Thymus (tissue), 14 donors: ENCODE data around the gene SLC35E1. TPM values are rescaled to one million over a fixed set of nuclear protein-coding genes. Genes with fewer than 3 reads are reported as not detected.
A peak's percentile ranks its signal among the peaks of the same experiment; 100 is the strongest.

Experiments
- DNase-seq, 9 donors: peaks; one replicate each; pipeline ENCODE4 v3.0.0-alpha.2; 2013; ENCODE audit warnings: low spot score in 9 of 9, low read depth in 6 of 9, missing footprints in 1 of 9
- H3K27ac ChIP-seq, 2 donors: one replicate each; pipeline ENCODE4 v1.5.1; 2013; ENCODE audit warnings: control low read depth in 1 of 2, low read depth in 1 of 2, low read length in 1 of 2, mild to moderate bottlenecking in 1 of 2, moderate library complexity in 1 of 2
- H3K27me3 ChIP-seq, 2 donors: one replicate each; pipeline ENCODE4 v1.5.1; 2013; ENCODE audit warnings: low read length in 1 of 2; ENCODE audit not compliant: control insufficient read depth in 2 of 2, insufficient read depth in 1 of 2
- H3K36me3 ChIP-seq, 2 donors: one replicate each; pipeline ENCODE4 v1.5.1; 2013; ENCODE audit warnings: low read length in 1 of 2, mild to moderate bottlenecking in 1 of 2, moderate library complexity in 1 of 2; ENCODE audit not compliant: control insufficient read depth in 2 of 2, insufficient read depth in 2 of 2
- H3K4me1 ChIP-seq, 2 donors: one replicate each; pipeline ENCODE4 v1.5.1; 2013; ENCODE audit warnings: low read length in 2 of 2; ENCODE audit not compliant: control insufficient read depth in 2 of 2, insufficient read depth in 2 of 2
- H3K4me3 ChIP-seq, 2 donors: one replicate each; pipeline ENCODE4 v1.5.1; 2013; ENCODE audit warnings: low read length in 2 of 2, control low read depth in 1 of 2, mild to moderate bottlenecking in 1 of 2
- H3K9me3 ChIP-seq, 2 donors: one replicate each; pipeline ENCODE4 v1.5.1; 2013; ENCODE audit warnings: low read length in 1 of 2, mild to moderate bottlenecking in 1 of 2; ENCODE audit not compliant: control insufficient read depth in 2 of 2, insufficient read depth in 1 of 2
- WGBS: extraction: QIAGEN DNeasy Blood & Tissue Kit; methylation state at CpG from one replicate; pipeline ENCODE4 v1.1.7; 2013; 5-methylcytosine and 5-hydroxymethylcytosine counted together
- long read RNA-seq, 10 donors: transcript quantifications; one replicate each; lab custom pipeline, GENCODE V29; 2026
- polyA plus RNA-seq: library from polyadenylated mRNA; stranded (reverse); fragments of 200-250 nt; gene quantifications from one replicate; pipeline ENCODE4 v1.2.3, GENCODE V29; 2013
- total RNA-seq: library from RNA; stranded (reverse); fragments of 120-200 nt; gene quantifications from one replicate; pipeline ENCODE4 v1.2.4, GENCODE V29; 2013
- donor health status: healthy.

The SLC35E1 gene
- total RNA-seq = 13.1 TPM
- 31.3 TPM for polyA plus RNA-seq
- long read RNA-seq, donor 1 = 0 reads
- long read RNA-seq, donor 2, full-length matches to known transcripts = 19 of 43 reads
- long read RNA-seq, donor 2, partial matches to known transcripts = 24 of 43 reads
- long read RNA-seq, donor 2, other reads (novel, unspliced or antisense) = 0 of 43 reads
- long read RNA-seq, donor 3, full-length matches to known transcripts = 11 of 11 reads
- long read RNA-seq, donor 3, partial matches to known transcripts = 0 of 11 reads
- long read RNA-seq, donor 3, other reads (novel, unspliced or antisense) = 0 of 11 reads
- long read RNA-seq, donor 4, full-length matches to known transcripts = 8 of 8 reads
- long read RNA-seq, donor 4, partial matches to known transcripts = 0 of 8 reads
- long read RNA-seq, donor 4, other reads (novel, unspliced or antisense) = 0 of 8 reads
- long read RNA-seq, donor 5, full-length matches to known transcripts = 22 of 22 reads
- long read RNA-seq, donor 5, partial matches to known transcripts = 0 of 22 reads
- long read RNA-seq, donor 5, other reads (novel, unspliced or antisense) = 0 of 22 reads
- long read RNA-seq, donor 6, full-length matches to known transcripts = 13 of 13 reads
- long read RNA-seq, donor 6, partial matches to known transcripts = 0 of 13 reads
- long read RNA-seq, donor 6, other reads (novel, unspliced or antisense) = 0 of 13 reads
- long read RNA-seq, donor 7, full-length matches to known transcripts = 12 of 22 reads
- long read RNA-seq, donor 7, partial matches to known transcripts = 10 of 22 reads
- long read RNA-seq, donor 7, other reads (novel, unspliced or antisense) = 0 of 22 reads
- long read RNA-seq, donor 8, full-length matches to known transcripts = 3 of 3 reads
- long read RNA-seq, donor 8, partial matches to known transcripts = 0 of 3 reads
- long read RNA-seq, donor 8, other reads (novel, unspliced or antisense) = 0 of 3 reads
- long read RNA-seq, donor 9, full-length matches to known transcripts = 4 of 11 reads
- long read RNA-seq, donor 9, partial matches to known transcripts = 7 of 11 reads
- long read RNA-seq, donor 9, other reads (novel, unspliced or antisense) = 0 of 11 reads
- long read RNA-seq, donor 10, full-length matches to known transcripts = 9 of 9 reads
- long read RNA-seq, donor 10, partial matches to known transcripts = 0 of 9 reads
- long read RNA-seq, donor 10, other reads (novel, unspliced or antisense) = 0 of 9 reads

DNA sequence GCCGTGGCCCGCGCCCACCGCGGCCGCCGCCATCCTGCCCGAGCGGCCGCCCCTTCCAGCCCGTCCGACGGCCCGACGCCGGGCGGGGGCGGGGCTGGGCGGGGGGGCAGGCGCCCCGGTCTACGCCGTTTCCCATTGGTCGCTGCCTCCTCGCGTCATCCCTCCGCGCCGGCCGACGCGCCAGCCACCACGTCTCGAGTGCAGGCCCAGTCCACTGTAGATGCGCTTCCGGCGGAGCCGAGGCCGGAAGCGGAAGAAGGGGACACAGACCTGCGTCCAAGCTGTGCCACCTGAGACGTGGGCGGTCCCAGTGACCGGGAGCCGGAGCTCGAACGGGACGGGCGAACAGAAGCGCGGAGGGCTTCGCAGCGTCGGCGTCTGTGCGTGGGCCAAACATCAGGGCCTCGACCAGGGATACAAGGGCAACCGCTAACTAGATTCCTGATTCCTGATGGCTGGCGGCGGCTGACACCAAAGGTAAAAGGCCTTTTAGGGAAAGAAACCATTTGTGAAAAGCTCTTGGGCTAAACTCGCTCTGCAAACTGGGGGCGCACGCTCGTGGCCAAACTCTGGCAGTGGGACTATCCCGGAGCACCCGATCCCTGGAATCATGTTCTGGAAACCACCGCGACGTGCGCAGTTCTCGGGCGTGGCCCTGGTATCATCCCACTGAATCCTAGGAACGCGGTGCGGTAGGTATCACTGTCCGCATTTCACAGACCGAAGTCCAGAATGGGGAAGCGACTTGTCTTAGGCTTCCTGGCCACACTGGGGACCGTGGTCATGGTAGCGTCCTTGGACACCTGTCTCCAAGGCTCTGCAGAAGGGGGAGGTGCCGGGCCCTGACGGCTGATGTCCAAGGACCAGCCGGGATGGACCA is at the start of gene SLC35E1:
Gene SLC35E1, minus strand, starts transcription at position 84 of the 880 bp plus-strand sequence. Its CDS starts 51 bp downstream, at position 33.
- under 1% methylated on average over 83 of the region's 83 CpGs for WGBS
- peak within 1 kb of the TSS; percentile 89 to 90 for H3K27ac ChIP-seq
- H3K9me3 ChIP-seq = peaks cover 0 to 3% of the 10 kb centered on the region in 2 donors
- peaks cover 31 to 47% of the 10 kb centered on the region in 2 donors for H3K4me1 ChIP-seq
- peaks cover 44 to 60% of the 10 kb centered on the region in 2 donors for H3K36me3 ChIP-seq
- peak; percentile 69 to 94 (median 86) for DNase-seq
- H3K4me3 ChIP-seq = peak within 1 kb of the TSS; percentile 88 to 98
- no peaks in the 10 kb centered on the region for H3K27me3 ChIP-seq

DNA sequence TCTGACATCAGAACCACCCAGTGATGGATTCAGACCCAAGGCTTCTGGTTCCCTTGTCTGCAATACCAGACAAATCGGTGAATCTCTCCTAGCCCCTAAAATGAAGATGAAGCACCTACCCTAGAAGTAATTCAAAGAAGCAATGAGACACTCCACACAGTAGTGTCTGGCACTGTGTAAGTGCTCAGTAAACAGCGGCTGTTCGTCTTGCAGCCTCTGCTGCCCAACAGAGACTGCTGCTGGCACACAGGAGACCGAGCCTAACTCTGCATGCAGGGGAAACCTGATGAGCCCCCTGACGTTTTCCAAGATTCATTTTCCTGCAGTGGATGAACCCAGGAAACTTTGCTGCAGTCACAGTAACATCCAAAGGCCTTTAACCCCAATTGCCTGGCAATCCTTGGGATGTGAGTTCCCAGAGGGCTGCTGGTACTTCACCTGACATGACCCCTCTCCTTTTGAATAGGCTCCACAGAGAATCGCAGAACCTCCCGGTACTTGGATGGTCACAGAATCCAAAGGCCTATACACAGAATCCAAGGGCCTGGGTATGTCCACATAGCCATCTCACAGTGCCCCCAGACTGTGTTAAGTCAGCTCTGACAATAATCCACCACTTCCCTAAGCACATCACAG is 49.1 kb upstream of the SLC35E1 start:
- no peaks in the 10 kb centered on the region for H3K9me3 ChIP-seq

DNA sequence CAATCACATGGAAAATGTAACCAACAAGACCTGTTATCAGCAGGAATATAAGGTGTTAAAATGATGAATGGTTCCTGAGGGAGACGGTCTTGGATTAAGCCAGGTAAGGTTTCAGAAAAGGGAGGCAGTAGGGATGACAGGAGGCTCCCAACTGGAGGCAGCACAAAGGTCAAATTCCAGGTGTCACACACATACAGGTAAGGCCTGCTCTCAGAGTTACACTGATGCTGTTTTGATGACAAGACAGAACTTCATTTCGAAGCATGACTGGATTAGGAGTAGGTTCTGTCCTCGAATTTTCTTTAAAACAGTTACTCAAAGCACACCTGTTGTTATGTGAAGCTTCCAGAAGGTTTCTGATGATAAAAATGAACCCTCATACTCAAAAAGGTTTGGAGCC is 48.4 kb upstream of the SLC35E1 start:
- DNase-seq = no peak
- Histone ChIP-seq H3K36me3 (peaks cover 18 to 31% of the 10 kb centered on the region in 2 donors), H3K27ac (no peak overlapping the region), H3K4me1 (peaks cover 6 to 14% of the 10 kb centered on the region in 2 donors), H3K27me3 (no peaks in the 10 kb centered on the region), H3K9me3 (no peaks in the 10 kb centered on the region), H3K4me3 (no peak overlapping the region)
- WGBS = 92% methylated on average over 3 of the region's 3 CpGs

More for the DNA sequence above, 49.1 kb upstream of the SLC35E1 start:
- Histone ChIP-seq H3K4me3 (no peak overlapping the region), H3K36me3 (peaks cover 18 to 35% of the 10 kb centered on the region in 2 donors), H3K27ac (no peak overlapping the region), H3K4me1 (peaks cover 1 to 14% of the 10 kb centered on the region in 2 donors), H3K27me3 (no peaks in the 10 kb centered on the region)
- DNase-seq = no peak
- WGBS = 95% methylated on average over 7 of the region's 7 CpGs

GRCh38 chr19:16620018-16620417 is 47.8 kb upstream of the SLC35E1 start:
- Histone ChIP-seq H3K27me3 (no peaks in the 10 kb centered on the region), H3K36me3 (peaks cover 18 to 26% of the 10 kb centered on the region in 2 donors), H3K9me3 (no peaks in the 10 kb centered on the region), H3K4me3 (no peak overlapping the region), H3K4me1 (peaks cover 7 to 15% of the 10 kb centered on the region in 2 donors), H3K27ac (no peak overlapping the region)
- no peak for DNase-seq
- WGBS = 96% methylated on average over 5 of the region's 5 CpGs

- Histone ChIP-seq H3K9me3 (no peaks in the 10 kb centered on the region), H3K36me3 (peaks cover 13 to 21% of the 10 kb centered on the region in 2 donors), H3K4me1 (peaks cover 10 to 17% of the 10 kb centered on the region in 2 donors), H3K4me3 (no peak overlapping the region), H3K27ac (no peak overlapping the region), H3K27me3 (no peaks in the 10 kb centered on the region)
- DNase-seq = no peak
- WGBS = 91% methylated on average over 7 of the region's 7 CpGs
Measured at GRCh38 chr19:16619457-16619856, 47.2 kb upstream of the SLC35E1 start.

- no peaks in the 10 kb centered on the region for H3K27me3 ChIP-seq
- 96% methylated on average over 7 of the region's 7 CpGs for whole genome bisulfite sequencing
- no peak overlapping the region for H3K4me3 ChIP-seq
- no peak overlapping the region for H3K27ac ChIP-seq
- H3K4me1 ChIP-seq = peaks cover 14 to 19% of the 10 kb centered on the region in 2 donors
- DNase-seq = no peak
- H3K9me3 ChIP-seq = no peaks in the 10 kb centered on the region
- H3K36me3 ChIP-seq = peaks cover 3 to 12% of the 10 kb centered on the region in 2 donors
Measured at GRCh38 chr19:16618248-16618647, 46.0 kb upstream of the SLC35E1 start.

GRCh38 chr19:16615808-16616207 is 43.6 kb upstream of the SLC35E1 start:
- no peak overlapping the region for H3K4me3 ChIP-seq
- peaks cover 14 to 19% of the 10 kb centered on the region in 2 donors for H3K4me1 ChIP-seq
- no peak overlapping the region for H3K27ac ChIP-seq
- WGBS = 87% methylated on average over 1 of the region's 1 CpG
- H3K36me3 ChIP-seq = peaks cover 3% of the 10 kb centered on the region in 2 donors
- no peak for DNase-seq
- H3K27me3 ChIP-seq = no peaks in the 10 kb centered on the region
- no peaks in the 10 kb centered on the region for H3K9me3 ChIP-seq
